ENCODE data around the gene RTP5.

GRCh38 chr2:241862093-241862492 is 7.4 kb upstream of the RTP5 start:
- no peak for TF ChIP-seq POLR2AphosphoS5 (IDR thresholded peaks at IDR 0.05)
- no peak for TF ChIP-seq CTCF (IDR thresholded peaks at IDR 0.05)

Data from upper lobe of left lung (tissue), 4 donors.